Activated naive CD4-positive, alpha-beta T cell treated with anti-CD3 and anti-CD28 coated beads for 36 hours (primary cell): ENCODE results near the gene MET. TPM values are rescaled to one million over a fixed set of nuclear protein-coding genes. Genes with fewer than 3 reads are reported as not detected.
"Not testable (repeated sequence)": the region's sequence is repeated elsewhere in the genome, so short reads cannot be mapped to it uniquely, and the experiment has no call there.

Experiments
- CTCF ChIA-PET: fragments of 350-600 bp; sonication (Branson Sonifier 250); formaldehyde crosslinking; loops from one replicate; lab custom pipeline; 2021; ENCODE audit warnings: antibody characterized with exemption; lab: Charles Lee
- DNase-seq: peaks from one replicate; pipeline ENCODE4 v3.0.0-alpha.2; 2020
- H3K27ac Mint-ChIP-seq: one replicate; pipeline ENCODE4 v1.8.0; 2021; ENCODE audit warnings: mild to moderate bottlenecking, mixed read lengths
- H3K27me3 Mint-ChIP-seq: one replicate; pipeline ENCODE4 v1.8.0; 2021; ENCODE audit warnings: low read depth, mixed read lengths
- H3K36me3 Mint-ChIP-seq: one replicate; pipeline ENCODE4 v1.8.0; 2021; ENCODE audit warnings: low read depth, mixed read lengths
- H3K4me1 Mint-ChIP-seq: one replicate; pipeline ENCODE4 v1.8.0; 2021; ENCODE audit warnings: low read depth, mixed read lengths
- H3K4me3 Mint-ChIP-seq: one replicate; pipeline ENCODE4 v1.8.0; 2021; ENCODE audit warnings: mild to moderate bottlenecking, moderate library complexity, mixed read lengths
- H3K9me3 Mint-ChIP-seq: one replicate; pipeline ENCODE4 v1.8.0; 2021; ENCODE audit warnings: mixed read lengths
- intact Hi-C: fragments of 100-400 bp; cut with micrococcal nuclease; formaldehyde crosslinking; loops from one replicate; pipeline ENCODE4 v1.15.1; 2023
- total RNA-seq, 2 experiments: library from RNA; stranded (reverse); gene quantifications; one replicate each; pipeline ENCODE4 v1.2.3, GENCODE V29; 2021

Gene MET
- total RNA-seq, 2 experiments from 2014 or later = 0.42 to 0.52 TPM

- Mint-ChIP-seq H3K27me3 (peaks cover 20% of the 10 kb centered on the region), H3K4me1 (no peaks in the 10 kb centered on the region), H3K27ac (no peak overlapping the region), H3K9me3 (no peaks in the 10 kb centered on the region), H3K4me3 (no peak overlapping the region), H3K36me3 (no peaks in the 10 kb centered on the region)
- intact Hi-C loops = no loop called here
- no peak for DNase-seq
- CTCF ChIA-PET = no interaction called here
Measured at GRCh38 chr7:116705419-116705818, 33.4 kb downstream of the MET start.

DNA sequence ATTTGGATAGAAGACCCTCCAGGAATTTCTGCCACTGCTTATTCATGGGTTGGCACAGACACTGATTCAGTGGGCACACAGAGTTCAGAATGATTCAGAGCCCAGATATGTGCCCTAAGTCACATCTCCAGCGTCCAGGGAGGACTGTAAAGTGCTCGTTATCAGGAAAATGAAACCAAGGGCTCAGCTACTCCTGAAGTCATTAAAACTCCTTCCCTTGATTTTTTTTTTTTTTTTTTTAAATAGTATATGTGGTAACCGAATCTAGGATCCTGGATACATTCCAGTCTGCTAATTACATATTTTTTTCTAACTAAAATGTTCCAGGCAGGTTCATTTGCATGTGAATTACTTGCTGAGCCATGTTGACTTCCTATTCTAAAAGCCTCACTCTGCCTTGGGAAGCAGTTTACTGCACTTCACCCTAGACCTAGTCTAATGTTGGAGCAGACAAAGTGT, 34.7 kb downstream of the MET start:
- H3K27me3 Mint-ChIP-seq = peaks cover 20% of the 10 kb centered on the region
- H3K4me3 Mint-ChIP-seq = no peak overlapping the region
- no peak overlapping the region for H3K27ac Mint-ChIP-seq
- intact Hi-C loops = no loop called here
- H3K4me1 Mint-ChIP-seq = no peaks in the 10 kb centered on the region
- no peaks in the 10 kb centered on the region for H3K9me3 Mint-ChIP-seq
- no peak for DNase-seq
- no peaks in the 10 kb centered on the region for H3K36me3 Mint-ChIP-seq
- CTCF ChIA-PET = no interaction called here

- CTCF ChIA-PET = no interaction called here
Measured at GRCh38 chr7:116707289-116707688, 35.3 kb downstream of the MET start.

DNA sequence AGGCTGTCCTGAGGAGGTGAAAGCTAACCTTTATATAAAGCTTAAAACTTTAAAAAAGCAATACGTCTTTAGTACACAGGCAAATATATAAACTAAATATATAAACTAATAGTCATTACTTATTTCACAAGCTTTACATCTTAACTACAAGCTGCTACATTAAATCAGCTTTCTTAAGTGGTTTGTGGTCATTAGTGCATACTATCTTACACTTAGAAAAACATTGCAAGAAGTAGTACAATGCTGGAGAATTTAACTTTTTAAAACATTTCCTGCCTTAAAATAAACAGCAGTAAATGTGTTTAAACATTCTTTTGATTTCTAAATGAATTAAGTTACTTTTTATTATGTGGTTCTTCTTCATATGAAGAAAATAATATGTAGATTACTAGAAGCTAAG, 36.3 kb downstream of the MET start:
- no peak for DNase-seq
- Mint-ChIP-seq H3K36me3 (no peaks in the 10 kb centered on the region), H3K4me3 (no peak overlapping the region), H3K4me1 (no peaks in the 10 kb centered on the region), H3K9me3 (no peaks in the 10 kb centered on the region), H3K27me3 (peaks cover 22% of the 10 kb centered on the region), H3K27ac (no peak overlapping the region)
- intact Hi-C loops = no loop called here
- CTCF ChIA-PET = interaction anchor here (0.5 kb wide), 1 partner anchor 528 kb away, joined by 3 read pairs; no protein-coding TSS in a partner anchor

More at GRCh38 chr7:116707289-116707688, 35.3 kb downstream of the MET start:
- Mint-ChIP-seq H3K27ac (no peak overlapping the region), H3K4me1 (no peaks in the 10 kb centered on the region), H3K9me3 (no peaks in the 10 kb centered on the region), H3K27me3 (peaks cover 26% of the 10 kb centered on the region), H3K4me3 (no peak overlapping the region), H3K36me3 (no peaks in the 10 kb centered on the region)
- intact Hi-C loops = no loop called here
- no peak for DNase-seq

DNA sequence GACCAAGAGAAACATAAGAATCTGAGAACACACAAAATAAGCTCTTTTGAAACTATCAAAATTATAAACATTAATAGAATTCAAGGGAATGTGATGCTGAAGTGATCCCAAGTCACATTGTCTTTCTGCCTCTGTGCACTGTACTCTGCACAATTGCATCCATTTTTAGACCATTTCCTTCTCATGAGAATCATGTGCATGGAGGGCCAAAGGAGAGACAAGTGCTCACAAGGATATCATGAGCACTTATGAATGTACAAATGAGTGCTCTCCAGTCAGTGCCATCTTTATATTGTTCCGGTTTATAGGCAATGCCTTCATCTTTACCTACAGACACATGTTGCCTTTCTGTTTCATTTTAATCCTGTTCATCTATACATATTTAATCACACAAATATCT, 36.9 kb downstream of the MET start:
- Mint-ChIP-seq H3K27ac (no peak overlapping the region), H3K4me3 (no peak overlapping the region), H3K9me3 (no peaks in the 10 kb centered on the region), H3K36me3 (no peaks in the 10 kb centered on the region), H3K27me3 (peaks cover 20% of the 10 kb centered on the region), H3K4me1 (no peaks in the 10 kb centered on the region)
- intact Hi-C loops = no loop called here
- CTCF ChIA-PET = no interaction called here
- DNase-seq = no peak

GRCh38 chr7:116709336-116709735, 37.3 kb downstream of the MET start:
- intact Hi-C loops = no loop called here
- Mint-ChIP-seq H3K27ac (no peak overlapping the region), H3K9me3 (no peaks in the 10 kb centered on the region), H3K4me1 (no peaks in the 10 kb centered on the region), H3K36me3 (no peaks in the 10 kb centered on the region), H3K27me3 (peaks cover 20% of the 10 kb centered on the region), H3K4me3 (no peak overlapping the region)
- no peak for DNase-seq
- CTCF ChIA-PET = no interaction called here

- intact Hi-C loops = no loop called here
- Mint-ChIP-seq H3K27me3 (peaks cover 14% of the 10 kb centered on the region), H3K27ac (no peak overlapping the region), H3K9me3 (no peaks in the 10 kb centered on the region), H3K4me3 (no peak overlapping the region), H3K36me3 (no peaks in the 10 kb centered on the region), H3K4me1 (no peaks in the 10 kb centered on the region)
- CTCF ChIA-PET = interaction anchor here (0.5 kb wide), 1 partner anchor 8 kb away, joined by 3 read pairs; no protein-coding TSS in a partner anchor
- DNase-seq = no peak
Measured at GRCh38 chr7:116710764-116711452, 38.9 kb downstream of the MET start.

DNA sequence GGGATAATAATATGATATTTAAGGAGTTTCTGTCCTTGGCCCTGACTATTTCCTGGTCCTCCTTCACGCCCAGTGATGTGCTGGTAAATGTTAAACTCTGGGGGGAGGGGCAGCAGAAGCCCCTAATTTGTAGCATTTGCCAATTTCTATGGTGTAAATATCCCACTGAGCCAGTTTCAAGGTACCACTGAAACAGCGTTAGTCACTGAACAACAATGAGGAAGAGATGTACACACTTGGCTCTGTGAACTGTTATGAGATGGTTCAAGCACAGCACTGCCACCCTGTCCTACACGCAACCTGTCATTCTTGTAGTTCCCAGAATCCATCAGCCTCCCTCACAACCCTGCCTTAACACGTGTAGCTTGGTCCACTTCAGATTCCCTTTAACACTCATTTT, 39.8 kb downstream of the MET start:
- H3K4me3 Mint-ChIP-seq = no peak overlapping the region
- H3K4me1 Mint-ChIP-seq = no peaks in the 10 kb centered on the region

DNA sequence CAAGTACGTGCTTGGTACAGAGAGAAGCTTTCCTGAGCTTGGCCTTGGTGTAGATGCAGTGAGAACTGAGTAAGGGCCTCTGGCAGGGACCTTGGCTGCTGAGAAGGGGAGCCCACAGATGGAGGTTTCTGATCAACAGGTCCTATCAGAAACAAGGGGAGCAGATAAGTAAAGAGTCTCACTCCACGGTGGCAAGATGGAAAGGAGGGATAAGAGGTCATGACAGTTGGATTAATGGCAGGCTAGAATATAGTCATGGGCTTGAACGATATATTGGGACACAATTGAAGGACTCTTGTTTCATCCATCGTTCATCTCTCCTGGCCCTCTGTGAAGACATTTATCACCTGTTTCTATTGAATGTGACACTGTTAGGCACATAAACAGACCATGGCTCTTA, 41.5 kb downstream of the MET start:
- no peak for DNase-seq
- Mint-ChIP-seq H3K36me3 (no peaks in the 10 kb centered on the region), H3K27ac (no peak overlapping the region), H3K4me3 (no peak overlapping the region), H3K9me3 (no peaks in the 10 kb centered on the region), H3K4me1 (no peaks in the 10 kb centered on the region), H3K27me3 (peaks cover 11% of the 10 kb centered on the region)
- CTCF ChIA-PET = no interaction called here
- intact Hi-C loops = no loop called here

More for the DNA sequence above, 39.8 kb downstream of the MET start:
- Mint-ChIP-seq H3K9me3 (no peaks in the 10 kb centered on the region), H3K27ac (no peak overlapping the region), H3K36me3 (no peaks in the 10 kb centered on the region), H3K27me3 (peaks cover 14% of the 10 kb centered on the region)
- intact Hi-C loops = no loop called here
- CTCF ChIA-PET = no interaction called here
- DNase-seq = no peak

- Mint-ChIP-seq H3K9me3 (no peaks in the 10 kb centered on the region), H3K4me1 (no peaks in the 10 kb centered on the region), H3K36me3 (no peaks in the 10 kb centered on the region), H3K27me3 (peaks cover 9% of the 10 kb centered on the region), H3K27ac (no peak overlapping the region), H3K4me3 (no peak overlapping the region)
- DNase-seq = no peak
- intact Hi-C loops = no loop called here
- CTCF ChIA-PET = no interaction called here
Measured at GRCh38 chr7:116713918-116714317, 41.9 kb downstream of the MET start.

DNA sequence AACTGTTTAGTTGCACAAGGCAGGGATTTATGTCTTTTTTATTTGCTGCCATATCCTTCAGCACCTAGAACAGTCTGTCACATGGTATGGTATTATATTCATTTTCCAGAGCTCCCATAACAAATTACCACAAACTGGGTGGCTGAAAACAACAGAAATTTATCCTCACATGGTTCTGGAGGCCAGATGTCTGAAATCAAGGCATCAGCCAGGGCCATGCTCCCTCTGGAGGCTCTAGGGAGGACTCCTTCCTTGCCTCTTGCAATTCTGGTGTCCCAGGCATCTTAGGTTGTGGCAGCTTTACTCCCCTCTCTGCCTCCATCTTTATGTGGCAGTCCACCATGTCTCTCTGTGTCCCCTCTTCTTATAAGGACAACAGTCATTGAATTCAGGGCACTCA, 43.1 kb downstream of the MET start:
- H3K36me3 Mint-ChIP-seq = no peaks in the 10 kb centered on the region
- no peak overlapping the region for H3K27ac Mint-ChIP-seq
- no peak overlapping the region for H3K4me3 Mint-ChIP-seq
- H3K27me3 Mint-ChIP-seq = peaks cover 9% of the 10 kb centered on the region
- H3K4me1 Mint-ChIP-seq = no peaks in the 10 kb centered on the region
- no peaks in the 10 kb centered on the region for H3K9me3 Mint-ChIP-seq
- CTCF ChIA-PET = no interaction called here
- intact Hi-C loops = no loop called here
- no peak for DNase-seq

DNA sequence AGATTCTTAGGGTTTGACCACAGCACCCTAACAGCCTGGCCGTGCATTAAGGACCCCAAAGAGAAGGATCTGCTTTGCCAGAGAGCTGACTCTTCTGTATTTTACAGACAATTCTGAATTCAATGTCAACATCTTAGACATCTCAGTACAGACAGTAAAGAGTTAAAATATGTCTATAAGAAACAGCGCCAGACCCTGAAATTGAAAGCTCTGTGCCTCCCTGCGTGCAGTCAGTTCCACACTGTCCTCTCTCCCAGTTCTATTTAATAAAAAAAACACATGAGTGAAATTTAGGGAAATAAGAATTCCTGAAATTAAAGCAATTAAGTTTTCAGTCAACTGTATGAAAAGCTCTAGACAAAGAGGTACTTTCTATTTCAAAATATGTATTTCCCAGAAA, 45.1 kb downstream of the MET start:
- Mint-ChIP-seq H3K9me3 (no peaks in the 10 kb centered on the region), H3K4me3 (no peak overlapping the region), H3K36me3 (no peaks in the 10 kb centered on the region), H3K4me1 (no peaks in the 10 kb centered on the region), H3K27me3 (peaks cover 4% of the 10 kb centered on the region), H3K27ac (no peak overlapping the region)
- CTCF ChIA-PET = no interaction called here
- intact Hi-C loops = no loop called here
- no peak for DNase-seq

- CTCF ChIA-PET, H3K9me3 Mint-ChIP-seq, H3K36me3 Mint-ChIP-seq, intact Hi-C loops, H3K4me3 Mint-ChIP-seq, H3K4me1 Mint-ChIP-seq, DNase-seq, H3K27me3 Mint-ChIP-seq, H3K27ac Mint-ChIP-seq: not testable (repeated sequence)
Measured at GRCh38 chr7:116723959-116724529, 52.0 kb downstream of the MET start.
